ENCODE results near the gene SLC44A3.

Gene SLC44A3

DNA sequence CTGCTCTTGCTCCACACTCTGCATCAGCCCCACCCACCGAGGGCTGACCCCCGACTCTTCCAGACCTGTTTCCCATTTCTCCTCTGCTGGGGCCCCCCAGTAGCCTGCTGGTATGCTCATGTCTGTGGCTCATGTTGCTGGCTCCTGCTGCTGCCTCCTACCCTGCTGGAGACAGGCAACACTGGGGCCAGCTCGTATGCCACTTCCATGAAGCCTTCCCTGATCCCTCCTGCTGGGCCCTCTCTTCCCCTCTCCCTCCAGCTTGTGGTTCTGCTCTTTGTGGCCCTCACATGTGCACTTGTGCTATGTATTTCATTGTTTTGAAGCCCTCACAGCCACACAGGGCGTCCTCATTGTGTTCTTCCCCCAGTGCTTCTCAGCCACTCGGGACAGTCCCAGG is 66.2 kb downstream of the SLC44A3 start:
- DNase-seq: no peak
- H4K12ac ChIP-seq (ENCODE audit: low read depth, low read length): no peak overlapping the region
- no peak overlapping the region for H3K18ac ChIP-seq (ENCODE audit: low read length)
- H4K91ac ChIP-seq (ENCODE audit: low read depth, low read length): no peak overlapping the region
- H3K79me1 ChIP-seq (ENCODE audit: low read length): no peaks in the 10 kb centered on the region
- no peaks in the 10 kb centered on the region for H3K27me3 ChIP-seq (ENCODE audit: insufficient read depth, low read length)
- no peak overlapping the region for H3K4me3 ChIP-seq (ENCODE audit: low read depth, low read length)
- no peak overlapping the region for H3K23ac ChIP-seq (ENCODE audit: low read length)
- H3K4me1 ChIP-seq (ENCODE audit: control insufficient read depth in 1 of 2, insufficient read depth in 2 of 2, low read length in 2 of 2): no peaks in the 10 kb centered on the region
- no peak overlapping the region for H3K27ac ChIP-seq (ENCODE audit: low read depth, low read length)
- H3K9me3 ChIP-seq (ENCODE audit: insufficient read depth, low read depth, low read length): peaks cover 2% of the 10 kb centered on the region
- H3K36me3 ChIP-seq (ENCODE audit: control insufficient read depth in 1 of 2, insufficient read depth in 2 of 2, low read length in 2 of 2): peaks cover 0 to 2% of the 10 kb centered on the region in 2 experiments
- no CpG with 5 or more reads among the region's 5 CpGs for WGBS (ENCODE audit: extremely low coverage, insufficient coverage, insufficient read length)
- H3K4ac ChIP-seq (ENCODE audit: low read depth, low read length): no peak overlapping the region
- H3K4me2 ChIP-seq (ENCODE audit: low read length): no peak overlapping the region
- no peak overlapping the region for H2BK5ac ChIP-seq (ENCODE audit: low read depth, low read length, poor library complexity)
- no peak overlapping the region for H2AK5ac ChIP-seq (ENCODE audit: low read length)
- H3K14ac ChIP-seq (ENCODE audit: low read length): no peak overlapping the region
- no peak overlapping the region for H3K9ac ChIP-seq (ENCODE audit: low read length)
- no peak overlapping the region for H2BK12ac ChIP-seq (ENCODE audit: low read length)
- no peaks in the 10 kb centered on the region for H3K79me2 ChIP-seq (ENCODE audit: control insufficient read depth, insufficient read depth, low read length, poor library complexity)
- no peak overlapping the region for H4K8ac ChIP-seq (ENCODE audit: low read depth, low read length)
- no peak overlapping the region for H2BK120ac ChIP-seq (ENCODE audit: insufficient read depth, low read length, poor library complexity)
- no peak overlapping the region for H2AFZ ChIP-seq (ENCODE audit: insufficient read depth, low read length, poor library complexity)

DNA sequence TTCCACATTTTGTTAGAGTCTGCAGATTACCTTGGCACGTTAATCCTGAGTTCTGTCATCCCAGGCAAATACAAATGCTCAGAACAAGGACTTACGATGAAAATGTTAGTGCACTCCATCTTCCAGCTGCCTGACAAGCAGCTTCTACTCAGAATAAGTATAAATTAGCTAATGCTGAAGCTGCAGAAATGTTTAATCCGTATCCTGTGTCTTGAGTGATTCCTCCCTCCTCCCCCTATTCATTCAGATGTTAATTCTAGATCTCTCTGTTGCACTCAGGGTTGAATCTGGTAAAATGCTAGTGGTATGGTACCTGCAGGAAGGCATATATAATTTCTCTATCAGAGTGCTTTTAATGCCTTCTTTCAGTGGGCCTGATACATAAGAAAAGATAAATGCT is 66.9 kb downstream of the SLC44A3 start:
- no peak overlapping the region for H3K14ac ChIP-seq (ENCODE audit: low read length)
- no peaks in the 10 kb centered on the region for H3K79me1 ChIP-seq (ENCODE audit: low read length)
- no peak for DNase-seq
- H3K4me1 ChIP-seq (ENCODE audit: control insufficient read depth in 1 of 2, insufficient read depth in 2 of 2, low read length in 2 of 2): no peaks in the 10 kb centered on the region
- H3K18ac ChIP-seq (ENCODE audit: low read length): no peak overlapping the region
- no peaks in the 10 kb centered on the region for H3K79me2 ChIP-seq (ENCODE audit: control insufficient read depth, insufficient read depth, low read length, poor library complexity)
- no peaks in the 10 kb centered on the region for H3K27me3 ChIP-seq (ENCODE audit: insufficient read depth, low read length)
- no CpG with 5 or more reads among the region's 3 CpGs for WGBS (ENCODE audit: extremely low coverage, insufficient coverage, insufficient read length)
- H2AK5ac ChIP-seq (ENCODE audit: low read length): no peak overlapping the region
- no peak overlapping the region for H2AFZ ChIP-seq (ENCODE audit: insufficient read depth, low read length, poor library complexity)
- H3K23ac ChIP-seq (ENCODE audit: low read length): no peak overlapping the region
- no peak overlapping the region for H3K4me3 ChIP-seq (ENCODE audit: low read depth, low read length)
- H3K27ac ChIP-seq (ENCODE audit: low read depth, low read length): no peak overlapping the region
- H3K9me3 ChIP-seq (ENCODE audit: insufficient read depth, low read depth, low read length): peaks cover 2% of the 10 kb centered on the region
- no peak overlapping the region for H3K4me2 ChIP-seq (ENCODE audit: low read length)
- peaks cover 2% of the 10 kb centered on the region in 2 experiments for H3K36me3 ChIP-seq (ENCODE audit: control insufficient read depth in 1 of 2, insufficient read depth in 2 of 2, low read length in 2 of 2)
- no peak overlapping the region for H2BK12ac ChIP-seq (ENCODE audit: low read length)
- H3K9ac ChIP-seq (ENCODE audit: low read length): no peak overlapping the region
- H3K4ac ChIP-seq (ENCODE audit: low read depth, low read length): no peak overlapping the region
- no peak overlapping the region for H2BK5ac ChIP-seq (ENCODE audit: low read depth, low read length, poor library complexity)
- H4K8ac ChIP-seq (ENCODE audit: low read depth, low read length): no peak overlapping the region
- H4K91ac ChIP-seq (ENCODE audit: low read depth, low read length): no peak overlapping the region
- no peak overlapping the region for H2BK120ac ChIP-seq (ENCODE audit: insufficient read depth, low read length, poor library complexity)
- H4K12ac ChIP-seq (ENCODE audit: low read depth, low read length): no peak overlapping the region

GRCh38 chr1:94887603-94888171 is 67.5 kb downstream of the SLC44A3 start:
- no peak for DNase-seq
- H2BK5ac ChIP-seq (ENCODE audit: low read depth, low read length, poor library complexity): no peak overlapping the region
- no CpG with 5 or more reads among the region's 4 CpGs for WGBS (ENCODE audit: extremely low coverage, insufficient coverage, insufficient read length)

DNA sequence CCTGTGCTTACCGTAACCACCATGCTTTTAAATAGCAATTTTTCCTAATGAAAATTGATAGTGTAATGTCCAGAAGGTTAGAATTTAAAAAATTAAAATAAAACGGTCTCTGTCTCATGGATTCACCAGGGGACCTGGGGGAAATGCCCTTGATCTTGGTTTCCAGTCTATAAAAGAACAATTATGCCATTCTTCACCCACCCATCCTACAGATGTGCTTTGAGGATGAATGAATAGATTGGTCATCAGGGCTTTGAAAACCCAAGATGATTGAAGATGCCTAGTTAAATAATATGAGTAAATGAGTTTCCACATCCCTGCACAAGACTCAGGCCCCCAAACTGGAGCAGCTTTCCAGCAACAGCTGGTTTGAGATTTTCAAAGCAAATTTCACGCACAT is 68.0 kb downstream of the SLC44A3 start:
- Histone ChIP-seq H3K79me2 (ENCODE audit: control insufficient read depth, insufficient read depth, low read length, poor library complexity) (no peaks in the 10 kb centered on the region), H3K27ac (ENCODE audit: low read depth, low read length) (no peak overlapping the region), H3K4me2 (ENCODE audit: low read length) (no peak overlapping the region), H2AK5ac (ENCODE audit: low read length) (no peak overlapping the region), H2BK5ac (ENCODE audit: low read depth, low read length, poor library complexity) (no peak overlapping the region), H3K36me3 (ENCODE audit: control insufficient read depth in 1 of 2, insufficient read depth in 2 of 2, low read length in 2 of 2) (peaks cover 2 to 9% of the 10 kb centered on the region in 2 experiments), H3K18ac (ENCODE audit: low read length) (no peak overlapping the region), H3K27me3 (ENCODE audit: insufficient read depth, low read length) (no peaks in the 10 kb centered on the region), H3K23ac (ENCODE audit: low read length) (no peak overlapping the region), H4K12ac (ENCODE audit: low read depth, low read length) (no peak overlapping the region), H4K8ac (ENCODE audit: low read depth, low read length) (no peak overlapping the region), H2AFZ (ENCODE audit: insufficient read depth, low read length, poor library complexity) (no peak overlapping the region), H3K9me3 (ENCODE audit: insufficient read depth, low read depth, low read length) (peaks cover 2% of the 10 kb centered on the region), H3K4me1 (ENCODE audit: control insufficient read depth in 1 of 2, insufficient read depth in 2 of 2, low read length in 2 of 2) (no peaks in the 10 kb centered on the region), H4K91ac (ENCODE audit: low read depth, low read length) (no peak overlapping the region), H2BK120ac (ENCODE audit: insufficient read depth, low read length, poor library complexity) (no peak overlapping the region), H3K4me3 (ENCODE audit: low read depth, low read length) (no peak overlapping the region), H3K4ac (ENCODE audit: low read depth, low read length) (no peak overlapping the region), H3K9ac (ENCODE audit: low read length) (no peak overlapping the region), H3K14ac (ENCODE audit: low read length) (no peak overlapping the region), H2BK12ac (ENCODE audit: low read length) (no peak overlapping the region), H3K79me1 (ENCODE audit: low read length) (no peaks in the 10 kb centered on the region)
- WGBS (ENCODE audit: extremely low coverage, insufficient coverage, insufficient read length): no CpG with 5 or more reads among the region's 3 CpGs
- DNase-seq: no peak

More at GRCh38 chr1:94887603-94888171, 67.5 kb downstream of the SLC44A3 start:
- H3K27ac ChIP-seq (ENCODE audit: low read depth, low read length): no peak overlapping the region
- no peak overlapping the region for H3K14ac ChIP-seq (ENCODE audit: low read length)
- no peak overlapping the region for H2AFZ ChIP-seq (ENCODE audit: insufficient read depth, low read length, poor library complexity)
- H4K91ac ChIP-seq (ENCODE audit: low read depth, low read length): no peak overlapping the region
- peaks cover 2% of the 10 kb centered on the region for H3K9me3 ChIP-seq (ENCODE audit: insufficient read depth, low read depth, low read length)
- H2AK5ac ChIP-seq (ENCODE audit: low read length): no peak overlapping the region
- no peak overlapping the region for H3K18ac ChIP-seq (ENCODE audit: low read length)
- no peak overlapping the region for H2BK120ac ChIP-seq (ENCODE audit: insufficient read depth, low read length, poor library complexity)
- no peaks in the 10 kb centered on the region for H3K79me2 ChIP-seq (ENCODE audit: control insufficient read depth, insufficient read depth, low read length, poor library complexity)
- H4K8ac ChIP-seq (ENCODE audit: low read depth, low read length): no peak overlapping the region
- H3K23ac ChIP-seq (ENCODE audit: low read length): no peak overlapping the region
- no peak overlapping the region for H3K9ac ChIP-seq (ENCODE audit: low read length)
- H4K12ac ChIP-seq (ENCODE audit: low read depth, low read length): no peak overlapping the region
- H3K36me3 ChIP-seq (ENCODE audit: control insufficient read depth in 1 of 2, insufficient read depth in 2 of 2, low read length in 2 of 2): peaks cover 2 to 8% of the 10 kb centered on the region in 2 experiments
- H3K4ac ChIP-seq (ENCODE audit: low read depth, low read length): no peak overlapping the region
- H3K4me2 ChIP-seq (ENCODE audit: low read length): no peak overlapping the region
- H3K4me3 ChIP-seq (ENCODE audit: low read depth, low read length): no peak overlapping the region
- no peak overlapping the region for H2BK12ac ChIP-seq (ENCODE audit: low read length)
- no peaks in the 10 kb centered on the region for H3K27me3 ChIP-seq (ENCODE audit: insufficient read depth, low read length)
- no peaks in the 10 kb centered on the region for H3K79me1 ChIP-seq (ENCODE audit: low read length)
- H3K4me1 ChIP-seq (ENCODE audit: control insufficient read depth in 1 of 2, insufficient read depth in 2 of 2, low read length in 2 of 2): no peaks in the 10 kb centered on the region

Data from trophoblast cell (in vitro differentiated cells and primary cell).